Right lobe of liver (tissue), 5 donors: ENCODE measurements around the gene PRM3. TPM values are rescaled to one million over a fixed set of nuclear protein-coding genes. Genes with fewer than 3 reads are reported as not detected.

Experiments used
- microRNA-seq, 2 donors: library from miRNA; unstranded; fragments of <30 nt; microRNA quantifications; one replicate each; pipeline ENCODE4, GENCODE V29; 2019 to 2020
- small RNA-seq, 2 experiments: library from RNA; depleted of rRNA; stranded (forward); fragments of <200 nt; gene quantifications; one replicate each; pipeline ENCODE3, GENCODE V24; 2016
- total RNA-seq, 6 experiments: library from RNA; depleted of rRNA in 2 of 6; stranded (reverse); fragments of >200 nt in 2 of 6; fragmentation: NEBNext Ultra II Directional in 3 of 6; extraction: Animal tissue kit (Norgen Biotek cat#: 25700) in 3 of 6; gene quantifications; one replicate each; pipeline versions ENCODE4 v1.1.0 to v1.2.4, GENCODE V29; 2016 to 2023
- donor health status: DM: no; HTN: no; CAD: no.
- donor health status: DM: no; HTN: no; CAD: no.
- donor health status: DM: no; HTN: yes; CAD: no.
- donor health status: DM: no; HTN: yes; CAD: no.

PRM3 gene
- total RNA-seq, 6 experiments from 2014 or later, result not detected

Small RNA genes within 50 kb of the gene (microRNA-seq; reads per million reads assigned to microRNA genes)
- gene MIR548H2, result 0 reads per million in 2 donors

Small RNA genes within 50 kb of the gene (small RNA-seq; reads per million reads assigned to genes)
- gene MIR548H2, result 0 reads per million in 2 experiments
- gene RF00019, result 0 reads per million in 2 experiments
- 0 reads per million in 2 experiments for gene RF00554

Other genes with a start within 250 kb of the PRM3 start
- gene SOCS1, start 17.4 kb downstream of the PRM3 start, total RNA-seq, result 10 to 100 TPM in 3 of 6 experiments, 1 to 10 TPM in 2, under 1 TPM in 1; 0.88 to 26.6 (median 10.9) TPM
- not detected for gene TNP2, start 4.3 kb downstream of the PRM3 start, total RNA-seq
- gene PRM2, start 2.9 kb upstream of the PRM3 start, total RNA-seq, result not detected
- gene PRM1, start 7.7 kb upstream of the PRM3 start, total RNA-seq, result not detected
- 1 to 10 TPM in 3 of 6 experiments, under 1 TPM in 3; 0.37 to 2.9 (median 1.0) TPM for gene RMI2, start 71.8 kb upstream of the PRM3 start, total RNA-seq